Large intestine (tissue), 3 donors: ENCODE results near the gene CAMK1. TPM values are rescaled to one million over a fixed set of nuclear protein-coding genes. Genes with fewer than 3 reads are reported as not detected.

Experiments
- DNase-seq, 2 donors: peaks; one replicate each; pipeline versions ENCODE4 v3.0.0 to v3.0.0-alpha.2; 2013
- H3K27ac ChIP-seq: one replicate; pipeline ENCODE4 v1.5.1; 2013; ENCODE audit warnings: low read length
- H3K27me3 ChIP-seq: 2 replicates; pipeline ENCODE4 v1.6.1; 2013; ENCODE audit warnings: low read length; ENCODE audit not compliant: control insufficient read depth, insufficient read depth
- H3K36me3 ChIP-seq: 2 replicates; pipeline ENCODE4 v1.6.1; 2013; ENCODE audit warnings: low read length; ENCODE audit not compliant: control insufficient read depth, insufficient read depth
- H3K4me1 ChIP-seq: one replicate; pipeline ENCODE4 v1.6.1; 2013; ENCODE audit warnings: low read length; ENCODE audit not compliant: control insufficient read depth, insufficient read depth
- H3K4me3 ChIP-seq: one replicate; pipeline ENCODE4 v1.5.1; 2013; ENCODE audit warnings: low read length
- H3K9me3 ChIP-seq: one replicate; pipeline ENCODE4 v1.6.1; 2013; ENCODE audit warnings: mild to moderate bottlenecking, low read depth, low read length, moderate library complexity; ENCODE audit not compliant: control insufficient read depth
- WGBS: methylation state at CpG from one replicate; pipeline ENCODE4 v1.1.5; 2013; ENCODE audit warnings: low lambda C conversion rate; ENCODE audit not compliant: insufficient coverage; 5-methylcytosine and 5-hydroxymethylcytosine counted together
- polyA plus RNA-seq: library from polyadenylated mRNA; unstranded; fragments of 120-200 nt; gene quantifications from one replicate; pipeline ENCODE4 v1.2.1, GENCODE V29; 2013

Gene CAMK1
- polyA plus RNA-seq, 1 donor = 36.9 TPM

GRCh38 chr3:9727743-9728142 is 42.0 kb downstream of the CAMK1 start:
- Histone ChIP-seq H3K27ac (no peak overlapping the region), H3K36me3 (no peaks in the 10 kb centered on the region), H3K9me3 (peaks cover 2% of the 10 kb centered on the region), H3K4me1 (peaks cover 7% of the 10 kb centered on the region), H3K4me3 (no peak overlapping the region), H3K27me3 (peaks cover 3% of the 10 kb centered on the region)
- WGBS = 92% methylated on average over 2 of the region's 2 CpGs
- DNase-seq = no peak

- WGBS = 14% methylated on average over 1 of the region's 11 CpGs
- no peak for DNase-seq
These were observed 42.6 kb downstream of the CAMK1 start for GRCh38 chr3:9727041-9727595.

GRCh38 chr3:9725775-9726515 is 43.8 kb downstream of the CAMK1 start:
- peaks cover 3% of the 10 kb centered on the region for H3K27me3 ChIP-seq
- H3K4me1 ChIP-seq = peaks cover 3% of the 10 kb centered on the region
- no peak overlapping the region for H3K4me3 ChIP-seq
- peaks cover 2% of the 10 kb centered on the region for H3K9me3 ChIP-seq
- no CpG with 5 or more reads among the region's 4 CpGs for WGBS
- DNase-seq = no peak
- no peak overlapping the region for H3K27ac ChIP-seq
- H3K36me3 ChIP-seq = no peaks in the 10 kb centered on the region

More at GRCh38 chr3:9727041-9727595, 42.6 kb downstream of the CAMK1 start:
- Histone ChIP-seq H3K9me3 (peaks cover 2% of the 10 kb centered on the region), H3K36me3 (no peaks in the 10 kb centered on the region), H3K27ac (no peak overlapping the region), H3K27me3 (peaks cover 3% of the 10 kb centered on the region), H3K4me3 (no peak overlapping the region), H3K4me1 (peaks cover 3% of the 10 kb centered on the region)

GRCh38 chr3:9721700-9722060 is 48.1 kb downstream of the CAMK1 start:
- DNase-seq = no peak
- Histone ChIP-seq H3K4me1 (no peaks in the 10 kb centered on the region), H3K4me3 (no peak overlapping the region), H3K9me3 (peaks cover 2% of the 10 kb centered on the region), H3K27ac (no peak overlapping the region), H3K36me3 (no peaks in the 10 kb centered on the region), H3K27me3 (peaks cover 3% of the 10 kb centered on the region)
- 100% methylated on average over 1 of the region's 2 CpGs for WGBS

- DNase-seq = no peak
- peaks cover 1% of the 10 kb centered on the region for H3K4me1 ChIP-seq
- H3K9me3 ChIP-seq = peaks cover 2% of the 10 kb centered on the region
- no peaks in the 10 kb centered on the region for H3K36me3 ChIP-seq
- no peak overlapping the region for H3K27ac ChIP-seq
- WGBS = 47% methylated on average over 3 of the region's 7 CpGs
- H3K27me3 ChIP-seq = peaks cover 3% of the 10 kb centered on the region
- H3K4me3 ChIP-seq = no peak overlapping the region
These were observed 48.6 kb downstream of the CAMK1 start for GRCh38 chr3:9721015-9721699.

GRCh38 chr3:9718118-9718517 is 51.6 kb downstream of the CAMK1 start:
- no peaks in the 10 kb centered on the region for H3K27me3 ChIP-seq
- no peaks in the 10 kb centered on the region for H3K36me3 ChIP-seq
- no peak overlapping the region for H3K27ac ChIP-seq
- no peaks in the 10 kb centered on the region for H3K9me3 ChIP-seq
- H3K4me3 ChIP-seq = no peak overlapping the region
- H3K4me1 ChIP-seq = peaks cover 9% of the 10 kb centered on the region
- no peak for DNase-seq
- no CpG with 5 or more reads among the region's 4 CpGs for WGBS

- DNase-seq = no peak
- peaks cover 9% of the 10 kb centered on the region for H3K4me1 ChIP-seq
- no peaks in the 10 kb centered on the region for H3K9me3 ChIP-seq
- peaks cover 1% of the 10 kb centered on the region for H3K27me3 ChIP-seq
- no peaks in the 10 kb centered on the region for H3K36me3 ChIP-seq
- 92% methylated on average over 1 of the region's 1 CpG for WGBS
- no peak overlapping the region for H3K27ac ChIP-seq
- no peak overlapping the region for H3K4me3 ChIP-seq
These were observed 52.2 kb downstream of the CAMK1 start for GRCh38 chr3:9717563-9717962.

GRCh38 chr3:9716801-9717555 is 52.8 kb downstream of the CAMK1 start:
- Histone ChIP-seq H3K4me1 (peaks cover 9% of the 10 kb centered on the region), H3K9me3 (no peaks in the 10 kb centered on the region), H3K36me3 (no peaks in the 10 kb centered on the region), H3K27me3 (peaks cover 2% of the 10 kb centered on the region), H3K27ac (no peak overlapping the region), H3K4me3 (no peak overlapping the region)
- no peak for DNase-seq
- 93% methylated on average over 2 of the region's 5 CpGs for WGBS

- no peak overlapping the region for H3K4me3 ChIP-seq
- no peaks in the 10 kb centered on the region for H3K9me3 ChIP-seq
- H3K4me1 ChIP-seq = peaks cover 9% of the 10 kb centered on the region
- DNase-seq = peak; percentile 87 to 94
- H3K27me3 ChIP-seq = peaks cover 2% of the 10 kb centered on the region
- H3K27ac ChIP-seq = peak overlapping the region; percentile 64
- no peaks in the 10 kb centered on the region for H3K36me3 ChIP-seq
- 60% methylated on average over 1 of the region's 6 CpGs for whole genome bisulfite sequencing
These were observed 53.8 kb downstream of the CAMK1 start for GRCh38 chr3:9715764-9716437.

GRCh38 chr3:9715136-9715535 is 54.6 kb downstream of the CAMK1 start:
- WGBS = no CpG with 5 or more reads among the region's 4 CpGs
- Histone ChIP-seq H3K36me3 (no peaks in the 10 kb centered on the region), H3K27ac (peak overlapping the region; percentile 64), H3K4me3 (no peak overlapping the region), H3K9me3 (no peaks in the 10 kb centered on the region), H3K4me1 (peaks cover 9% of the 10 kb centered on the region), H3K27me3 (peaks cover 2% of the 10 kb centered on the region)
- peak in 1 of 2 donors; percentile 61 for DNase-seq
